Karpas-422 (cell line): ENCODE data around the gene SHB. TPM values are rescaled to one million over a fixed set of nuclear protein-coding genes. Genes with fewer than 3 reads are reported as not detected.
A peak's percentile ranks its signal among the peaks of the same experiment; 100 is the strongest.

ENCODE experiments used
- DNase-seq: peaks from one replicate; pipeline ENCODE4 v3.0.0-alpha.2; 2015
- H2AFZ ChIP-seq: fragments of 200-600 bp; sonication (generic); 2 replicates; pipeline ENCODE4 v1.6.1; 2014; ENCODE audit warnings: antibody characterized with exemption, low read length, mixed read lengths
- H3K27ac ChIP-seq: fragments of 200-600 bp; sonication (generic); 2 replicates; pipeline ENCODE4 v1.5.1; 2014; ENCODE audit warnings: mild to moderate bottlenecking, low read length, moderate library complexity
- H3K27me3 ChIP-seq: fragments of 200-600 bp; sonication (generic); 2 replicates; pipeline ENCODE4 v1.6.1; 2014; ENCODE audit warnings: low read length, mixed read lengths
- H3K36me3 ChIP-seq: fragments of 200-600 bp; sonication (generic); 2 replicates; pipeline ENCODE4 v1.6.1; 2014; ENCODE audit warnings: low read length, mixed read lengths; ENCODE audit not compliant: insufficient read depth
- H3K4me1 ChIP-seq: fragments of 200-600 bp; sonication (generic); 2 replicates; pipeline ENCODE4 v1.6.1; 2014; ENCODE audit warnings: mild to moderate bottlenecking, low read length, mixed read lengths
- H3K4me2 ChIP-seq: fragments of 200-600 bp; sonication (generic); 2 replicates; pipeline ENCODE4 v1.6.1; 2014; ENCODE audit warnings: low read length, low read depth, mild to moderate bottlenecking; ENCODE audit not compliant: poor library complexity, severe bottlenecking
- H3K4me3 ChIP-seq: fragments of 200-600 bp; sonication (generic); 2 replicates; pipeline ENCODE4 v1.5.1; 2014; ENCODE audit warnings: mild to moderate bottlenecking, antibody characterized with exemption, low read length, mixed read lengths
- H3K79me2 ChIP-seq: fragments of 200-600 bp; sonication (generic); 2 replicates; pipeline ENCODE4 v1.6.1; 2014; ENCODE audit warnings: mild to moderate bottlenecking, low read length, mixed read lengths
- H3K9ac ChIP-seq: fragments of 200-600 bp; sonication (generic); 2 replicates; pipeline ENCODE4 v1.6.0; 2014; ENCODE audit warnings: low read length
- H3K9me2 ChIP-seq: fragments of 200-600 bp; sonication (generic), shearing (Covaris generic); replicated peaks from 2 replicates; pipeline ENCODE4 v1.6.0; 2014; ENCODE audit warnings: mild to moderate bottlenecking, low read length, moderate library complexity; ENCODE audit not compliant: insufficient read depth
- H3K9me3 ChIP-seq: fragments of 300-700, 200-600 bp; sonication (generic); 2 replicates; pipeline ENCODE4 v1.6.1; 2014; ENCODE audit warnings: low read length, mixed read lengths
- H4K20me1 ChIP-seq: fragments of 200-600 bp; sonication (generic); 2 replicates; pipeline ENCODE4 v1.6.1; 2014; ENCODE audit warnings: mild to moderate bottlenecking, antibody characterized with exemption, low read length, low read depth; ENCODE audit not compliant: insufficient read depth
- total RNA-seq: library from RNA; depleted of rRNA; stranded (reverse); fragments of >200 nt; shearing (Covaris generic); gene quantifications from 2 replicates; pipeline ENCODE4 v1.2.3, GENCODE V29; 2014; ENCODE audit warnings: low replicate concordance

Gene SHB
- total RNA-seq, 1 experiment from 2014 or later: 27.1 TPM

- H3K79me2 ChIP-seq: peaks cover 48% of the 10 kb centered on the region
- H3K4me1 ChIP-seq: peaks cover 100% of the 10 kb centered on the region
- no peak for DNase-seq
Measured at GRCh38 chr9:38022203-38022895, 46.7 kb downstream of the SHB start.

GRCh38 chr9:38020151-38021076 lies 48.6 kb downstream of the SHB start:
- Histone ChIP-seq H3K79me2 (peaks cover 53% of the 10 kb centered on the region), H3K9me3 (no peaks in the 10 kb centered on the region), H3K4me1 (peaks cover 97% of the 10 kb centered on the region), H3K4me2 (peak overlapping the region; percentile 89), H3K9ac (peak overlapping the region; percentile 75), H3K36me3 (no peaks in the 10 kb centered on the region), H3K27ac (peak overlapping the region; percentile 99), H3K27me3 (no peaks in the 10 kb centered on the region), H2AFZ (no peak overlapping the region), H3K4me3 (peak overlapping the region; percentile 56), H3K9me2 (no peaks in the 10 kb centered on the region), H4K20me1 (no peaks in the 10 kb centered on the region)
- DNase-seq: peak; percentile 94

More at GRCh38 chr9:38022203-38022895, 46.7 kb downstream of the SHB start:
- Histone ChIP-seq H3K27ac (peak overlapping the region; percentile 99), H3K27me3 (no peaks in the 10 kb centered on the region), H3K36me3 (no peaks in the 10 kb centered on the region), H3K9me2 (no peaks in the 10 kb centered on the region), H3K4me3 (peak overlapping the region; percentile 55; the same call in 1 of the 2 replicates), H3K9me3 (no peaks in the 10 kb centered on the region), H3K4me2 (peak overlapping the region; percentile 68), H3K9ac (peak overlapping the region; percentile 71), H2AFZ (no peak overlapping the region), H4K20me1 (no peaks in the 10 kb centered on the region)

- Histone ChIP-seq H4K20me1 (no peaks in the 10 kb centered on the region), H2AFZ (no peak overlapping the region), H3K4me2 (peak overlapping the region; percentile 89), H3K79me2 (peaks cover 46% of the 10 kb centered on the region), H3K9me2 (no peaks in the 10 kb centered on the region), H3K36me3 (no peaks in the 10 kb centered on the region), H3K27me3 (no peaks in the 10 kb centered on the region), H3K27ac (peak overlapping the region; percentile 99), H3K9ac (peak overlapping the region; percentile 75), H3K9me3 (no peaks in the 10 kb centered on the region), H3K4me1 (peaks cover 97% of the 10 kb centered on the region), H3K4me3 (peak overlapping the region; percentile 56)
- no peak for DNase-seq
Measured at GRCh38 chr9:38019731-38020130, 49.3 kb downstream of the SHB start.

GRCh38 chr9:38018958-38019602 lies 49.9 kb downstream of the SHB start:
- Histone ChIP-seq H4K20me1 (no peaks in the 10 kb centered on the region), H3K27ac (peak overlapping the region; percentile 99), H3K4me3 (peak overlapping the region; percentile 56; the same call in 1 of the 2 replicates), H3K9ac (peak overlapping the region; percentile 75), H3K4me2 (peak overlapping the region; percentile 89), H2AFZ (no peak overlapping the region), H3K9me2 (no peaks in the 10 kb centered on the region), H3K36me3 (no peaks in the 10 kb centered on the region), H3K79me2 (peaks cover 43% of the 10 kb centered on the region), H3K27me3 (no peaks in the 10 kb centered on the region), H3K9me3 (no peaks in the 10 kb centered on the region), H3K4me1 (peaks cover 97% of the 10 kb centered on the region)
- DNase-seq: peak; percentile 89

- H3K79me2 ChIP-seq: peaks cover 41% of the 10 kb centered on the region
- no peaks in the 10 kb centered on the region for H3K27me3 ChIP-seq
- peak overlapping the region; percentile 75 for H3K9ac ChIP-seq
- H3K27ac ChIP-seq: peak overlapping the region; percentile 99
- peak overlapping the region; percentile 89 for H3K4me2 ChIP-seq
- no peak for DNase-seq
- H2AFZ ChIP-seq: no peak overlapping the region
- no peaks in the 10 kb centered on the region for H4K20me1 ChIP-seq
- H3K4me3 ChIP-seq: peak overlapping the region; percentile 50; the same call in 1 of the 2 replicates
- peaks cover 97% of the 10 kb centered on the region for H3K4me1 ChIP-seq
- no peaks in the 10 kb centered on the region for H3K9me3 ChIP-seq
- H3K36me3 ChIP-seq: no peaks in the 10 kb centered on the region
- no peaks in the 10 kb centered on the region for H3K9me2 ChIP-seq
Measured at GRCh38 chr9:38018241-38018957, 50.6 kb downstream of the SHB start.

GRCh38 chr9:38017885-38018186 lies 51.2 kb downstream of the SHB start:
- DNase-seq: no peak
- Histone ChIP-seq H3K9me2 (no peaks in the 10 kb centered on the region), H4K20me1 (no peaks in the 10 kb centered on the region), H3K4me1 (peaks cover 97% of the 10 kb centered on the region), H3K9ac (peak overlapping the region; percentile 75), H2AFZ (no peak overlapping the region), H3K27ac (peak overlapping the region; percentile 99), H3K27me3 (no peaks in the 10 kb centered on the region), H3K4me3 (peak overlapping the region; percentile 50; the same call in 1 of the 2 replicates), H3K9me3 (no peaks in the 10 kb centered on the region), H3K79me2 (peaks cover 37% of the 10 kb centered on the region), H3K4me2 (peak overlapping the region; percentile 89), H3K36me3 (no peaks in the 10 kb centered on the region)

GRCh38 chr9:38017149-38017884 lies 51.7 kb downstream of the SHB start:
- Histone ChIP-seq H3K9me3 (no peaks in the 10 kb centered on the region), H3K36me3 (no peaks in the 10 kb centered on the region), H3K79me2 (peaks cover 38% of the 10 kb centered on the region), H3K4me1 (peaks cover 97% of the 10 kb centered on the region), H3K27ac (peak overlapping the region; percentile 99), H3K9me2 (no peaks in the 10 kb centered on the region), H2AFZ (no peak overlapping the region), H3K4me2 (peak overlapping the region; percentile 89), H3K27me3 (no peaks in the 10 kb centered on the region), H4K20me1 (no peaks in the 10 kb centered on the region), H3K4me3 (peak overlapping the region; percentile 2; the same call in 1 of the 2 replicates), H3K9ac (peak overlapping the region; percentile 75)
- no peak for DNase-seq
